MM.1S (cell line): Measurements from ENCODE around the gene HACE1.

Experiments used
- DNase-seq: peaks from one replicate; pipeline ENCODE4 v3.0.0-alpha.2; 2015
- H2AFZ ChIP-seq: fragments of 300-600 bp; sonication (generic); 2 replicates; pipeline ENCODE4 v1.6.0; 2016; ENCODE audit warnings: antibody characterized with exemption, low read length
- H3F3A ChIP-seq: fragments of 300-600 bp; sonication (generic); 2 replicates; pipeline ENCODE4 v1.6.1; 2016; ENCODE audit warnings: mild to moderate bottlenecking, antibody characterized with exemption, low read length, moderate library complexity, mixed read lengths; ENCODE audit not compliant: insufficient read depth
- H3K27ac ChIP-seq: fragments of 300-600 bp; sonication (generic); 2 replicates; pipeline ENCODE4 v1.5.1; 2016; ENCODE audit warnings: mild to moderate bottlenecking, low read length
- H3K27me3 ChIP-seq: fragments of 300-600 bp; sonication (generic); replicated peaks from 2 replicates; pipeline ENCODE4 v1.6.0; 2016; ENCODE audit warnings: low read length; ENCODE audit not compliant: insufficient read depth
- H3K36me3 ChIP-seq: fragments of 300-600 bp; sonication (generic); replicated peaks from 2 replicates; pipeline ENCODE4 v1.6.1; 2016; ENCODE audit warnings: mild to moderate bottlenecking, low read length, mixed read lengths; ENCODE audit not compliant: insufficient read depth
- H3K4me1 ChIP-seq: fragments of 300-600 bp; sonication (generic); 2 replicates; pipeline ENCODE4 v1.6.1; 2016; ENCODE audit warnings: low read length, mixed read lengths
- H3K4me2 ChIP-seq: fragments of 300-600 bp; sonication (generic); 2 replicates; pipeline ENCODE4 v1.6.0; 2016; ENCODE audit warnings: low read depth, low read length
- H3K4me3 ChIP-seq: fragments of 300-600 bp; sonication (generic); 2 replicates; pipeline ENCODE4 v1.5.1; 2016; ENCODE audit warnings: low read length, mixed read lengths
- H3K79me2 ChIP-seq: fragments of 300-600 bp; sonication (generic); 2 replicates; pipeline ENCODE4 v1.6.1; 2016; ENCODE audit warnings: mixed run types, low read length, mixed read lengths
- H3K9ac ChIP-seq: fragments of 300-600 bp; sonication (generic); 2 replicates; pipeline ENCODE4 v1.6.1; 2016; ENCODE audit warnings: low read length, mixed read lengths
- H3K9me2 ChIP-seq: fragments of 300-600 bp; sonication (generic); replicated peaks from 2 replicates; pipeline ENCODE4 v1.6.1; 2016; ENCODE audit warnings: mild to moderate bottlenecking, low read length, mixed read lengths; ENCODE audit not compliant: insufficient read depth
- H3K9me3 ChIP-seq: fragments of 300-600 bp; sonication (generic); replicated peaks from 2 replicates; pipeline ENCODE4 v1.6.1; 2016; ENCODE audit warnings: mild to moderate bottlenecking, low read length, mixed read lengths; ENCODE audit not compliant: insufficient read depth
- H4K20me1 ChIP-seq: fragments of 300-600 bp; sonication (generic); 2 replicates; pipeline ENCODE4 v1.6.1; 2016; ENCODE audit warnings: mild to moderate bottlenecking, low read length, moderate library complexity, mixed read lengths; ENCODE audit not compliant: insufficient read depth
- CTCF ChIP-seq: fragments of 300-600 bp; sonication (generic); IDR thresholded peaks from 2 replicates; pipeline ENCODE4 v1.5.1; 2016; ENCODE audit warnings: antibody characterized with exemption, low read length, mixed read lengths
- EZH2 ChIP-seq: fragments of 300-600 bp; sonication (generic); optimal IDR thresholded peaks from 2 replicates; pipeline ENCODE3; 2017; ENCODE audit warnings: low read depth, mild to moderate bottlenecking, antibody characterized with exemption, low read length, mixed read lengths
- EZH2phosphoT487 ChIP-seq: fragments of 300-600 bp; sonication (generic); IDR thresholded peaks from 2 replicates; pipeline ENCODE4 v1.6.1; 2018; ENCODE audit warnings: antibody characterized with exemption, low read length

HACE1 gene

GRCh38 chr6:104736545-104736944 is 123.2 kb downstream of the HACE1 start:
- no peak overlapping the region for H3K27ac ChIP-seq
- H3K9me3 ChIP-seq, result no peaks in the 10 kb centered on the region
- H3K79me2 ChIP-seq, result no peaks in the 10 kb centered on the region
- no peak overlapping the region for H3K4me3 ChIP-seq
- H3K4me2 ChIP-seq, result no peak overlapping the region
- H2AFZ ChIP-seq, result no peak overlapping the region
- no peak overlapping the region for H3K9ac ChIP-seq
- no peaks in the 10 kb centered on the region for H4K20me1 ChIP-seq
- no peaks in the 10 kb centered on the region for H3K4me1 ChIP-seq
- no peaks in the 10 kb centered on the region for H3K9me2 ChIP-seq
- no peaks in the 10 kb centered on the region for H3K36me3 ChIP-seq
- DNase-seq, result no peak
- no peak for TF ChIP-seq EZH2phosphoT487
- no peak for TF ChIP-seq EZH2
- no peak for TF ChIP-seq CTCF
- H3F3A ChIP-seq, result no peaks in the 10 kb centered on the region
- no peaks in the 10 kb centered on the region for H3K27me3 ChIP-seq

- Histone ChIP-seq H3K79me2 (no peaks in the 10 kb centered on the region), H3F3A (no peaks in the 10 kb centered on the region), H3K27me3 (no peaks in the 10 kb centered on the region), H3K36me3 (no peaks in the 10 kb centered on the region), H3K27ac (no peak overlapping the region), H3K9me3 (no peaks in the 10 kb centered on the region), H3K9me2 (no peaks in the 10 kb centered on the region), H3K4me3 (no peak overlapping the region), H3K9ac (no peak overlapping the region), H3K4me1 (no peaks in the 10 kb centered on the region), H4K20me1 (no peaks in the 10 kb centered on the region), H3K4me2 (no peak overlapping the region), H2AFZ (no peak overlapping the region)
- TF ChIP-seq CTCF, result no peak
- no peak for TF ChIP-seq EZH2phosphoT487
- no peak for TF ChIP-seq EZH2
- no peak for DNase-seq
Measured at GRCh38 chr6:104730450-104730849, 129.3 kb downstream of the HACE1 start.

GRCh38 chr6:104729433-104729832 is 130.3 kb downstream of the HACE1 start:
- Histone ChIP-seq H3K27me3 (no peaks in the 10 kb centered on the region), H3K4me2 (no peak overlapping the region), H3F3A (no peaks in the 10 kb centered on the region), H3K36me3 (no peaks in the 10 kb centered on the region), H3K9me2 (no peaks in the 10 kb centered on the region), H4K20me1 (no peaks in the 10 kb centered on the region), H2AFZ (no peak overlapping the region), H3K4me1 (no peaks in the 10 kb centered on the region), H3K9ac (no peak overlapping the region), H3K9me3 (no peaks in the 10 kb centered on the region), H3K79me2 (no peaks in the 10 kb centered on the region), H3K4me3 (no peak overlapping the region), H3K27ac (no peak overlapping the region)
- no peak for DNase-seq
- TF ChIP-seq EZH2, result no peak
- TF ChIP-seq EZH2phosphoT487, result no peak
- no peak for TF ChIP-seq CTCF
